Cardiac fibroblast (primary cell): ENCODE measurements around the gene MEGF10.
A peak's percentile ranks its signal among the peaks of the same experiment; 100 is the strongest.
"Not testable (repeated sequence)": the region's sequence is repeated elsewhere in the genome, so short reads cannot be mapped to it uniquely, and the experiment has no call there.

Experiments used
- DNase-seq, 2 donors: peaks; one replicate each; pipeline versions ENCODE4 v3.0.0 to v3.0.0-alpha.2; 2010; ENCODE audit warnings: low read depth in 2 of 2
- H3K4me3 ChIP-seq, 2 donors: replicated peaks in 1 of 2; 1 replicate in 1 of 2; 2 replicates in 1 of 2; pipeline ENCODE4 v1.5.1; 2011; ENCODE audit warnings: low read depth in 2 of 2, low read length in 2 of 2, mild to moderate bottlenecking in 2 of 2, moderate library complexity in 1 of 2
- CTCF ChIP-seq: IDR thresholded peaks from one replicate; pipeline ENCODE4 v1.5.1; 2011; ENCODE audit warnings: low read depth, mild to moderate bottlenecking, low read length, inconsistent platforms

The MEGF10 gene

DNA sequence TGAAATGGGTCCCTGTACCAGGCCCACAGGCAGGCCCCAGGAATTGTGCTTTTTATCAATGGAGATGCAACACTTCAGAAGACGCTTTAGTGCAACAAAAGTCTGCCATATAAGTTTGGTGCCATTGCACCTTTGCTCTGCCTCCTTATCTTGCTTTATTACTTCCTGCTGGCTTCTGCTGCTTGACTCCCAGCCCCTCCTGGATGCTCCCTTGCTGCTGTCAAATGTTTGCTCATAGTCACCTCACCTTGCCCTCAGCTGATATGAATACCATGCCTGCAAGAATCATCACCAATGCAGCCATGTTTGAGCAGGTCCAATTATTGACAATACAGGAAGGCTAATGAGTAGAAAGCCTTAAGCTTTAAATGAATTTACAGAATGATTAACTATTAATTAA, 25.4 kb downstream of the MEGF10 start:
- no peak for TF ChIP-seq CTCF
- DNase-seq = no peak
- H3K4me3 ChIP-seq = no peak overlapping the region

DNA sequence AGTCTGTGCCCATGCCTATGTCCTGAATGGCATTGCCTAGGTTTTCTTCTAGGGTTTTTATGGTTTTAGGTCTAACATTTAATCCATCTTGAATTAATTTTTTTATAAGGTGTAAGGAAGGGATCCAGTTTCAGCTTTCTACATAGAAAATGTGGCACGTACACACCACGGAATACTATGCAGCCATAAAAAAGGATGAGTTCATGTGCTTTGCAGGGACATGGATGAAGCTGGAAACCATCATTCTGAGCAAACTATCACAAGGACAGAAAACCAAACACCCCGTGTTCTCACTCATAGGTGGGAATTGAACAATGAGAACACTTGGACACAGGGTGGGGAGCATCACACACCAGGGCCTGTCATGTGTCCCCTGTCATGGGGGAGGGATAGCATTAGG, 26.8 kb downstream of the MEGF10 start:
- not testable (repeated sequence) for H3K4me3 ChIP-seq, DNase-seq

- no peak overlapping the region for H3K4me3 ChIP-seq
- TF ChIP-seq CTCF = no peak
Observed at GRCh38 chr5:127320032-127320965, 29.7 kb downstream of the MEGF10 start.

GRCh38 chr5:127321465-127321864, 30.9 kb downstream of the MEGF10 start:
- no peak for TF ChIP-seq CTCF
- no peak overlapping the region for H3K4me3 ChIP-seq
- no peak for DNase-seq

More at GRCh38 chr5:127320032-127320965, 29.7 kb downstream of the MEGF10 start:
- peak in 1 of 2 donors; percentile 15 for DNase-seq

- no peak for TF ChIP-seq CTCF
- no peak overlapping the region for H3K4me3 ChIP-seq
- DNase-seq = no peak
Observed at GRCh38 chr5:127322403-127322802, 31.8 kb downstream of the MEGF10 start.

DNA sequence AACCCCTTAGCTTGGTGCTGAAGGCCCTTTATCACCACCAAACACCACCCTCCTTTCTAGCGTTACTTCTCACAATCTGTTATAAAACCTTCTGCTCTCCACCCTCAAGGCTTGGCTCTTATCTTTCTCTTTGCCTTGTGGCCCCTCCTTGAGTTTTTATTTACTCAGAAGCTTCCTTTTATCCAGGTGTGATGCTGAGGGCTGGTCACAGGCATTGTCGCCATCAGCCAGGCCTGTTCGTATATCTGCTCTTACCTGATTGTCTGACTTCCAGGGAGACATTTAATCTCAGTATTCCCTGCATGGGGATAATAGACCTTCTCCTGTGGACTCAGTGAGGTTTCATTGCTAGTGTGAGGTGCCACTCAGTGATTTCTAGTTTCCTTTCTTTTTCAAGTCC, 34.2 kb downstream of the MEGF10 start:
- H3K4me3 ChIP-seq = no peak overlapping the region
- no peak for DNase-seq
- no peak for TF ChIP-seq CTCF

- DNase-seq = peak in 1 of 2 donors; percentile 15
- TF ChIP-seq CTCF = peak; percentile 6
- no peak overlapping the region for H3K4me3 ChIP-seq
Observed at GRCh38 chr5:127326431-127326830, 35.8 kb downstream of the MEGF10 start.
